ENCODE measurements around the gene LDLRAD3.

- TF ChIP-seq, protein P1, sequence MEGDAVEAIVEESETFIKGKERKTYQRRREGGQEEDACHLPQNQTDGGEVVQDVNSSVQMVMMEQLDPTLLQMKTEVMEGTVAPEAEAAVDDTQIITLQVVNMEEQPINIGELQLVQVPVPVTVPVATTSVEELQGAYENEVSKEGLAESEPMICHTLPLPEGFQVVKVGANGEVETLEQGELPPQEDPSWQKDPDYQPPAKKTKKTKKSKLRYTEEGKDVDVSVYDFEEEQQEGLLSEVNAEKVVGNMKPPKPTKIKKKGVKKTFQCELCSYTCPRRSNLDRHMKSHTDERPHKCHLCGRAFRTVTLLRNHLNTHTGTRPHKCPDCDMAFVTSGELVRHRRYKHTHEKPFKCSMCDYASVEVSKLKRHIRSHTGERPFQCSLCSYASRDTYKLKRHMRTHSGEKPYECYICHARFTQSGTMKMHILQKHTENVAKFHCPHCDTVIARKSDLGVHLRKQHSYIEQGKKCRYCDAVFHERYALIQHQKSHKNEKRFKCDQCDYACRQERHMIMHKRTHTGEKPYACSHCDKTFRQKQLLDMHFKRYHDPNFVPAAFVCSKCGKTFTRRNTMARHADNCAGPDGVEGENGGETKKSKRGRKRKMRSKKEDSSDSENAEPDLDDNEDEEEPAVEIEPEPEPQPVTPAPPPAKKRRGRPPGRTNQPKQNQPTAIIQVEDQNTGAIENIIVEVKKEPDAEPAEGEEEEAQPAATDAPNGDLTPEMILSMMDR (IDR thresholded peaks at IDR 0.05), result no peak
- peak in 1 of 2 donors; percentile 5 for TF ChIP-seq POLR2A (IDR thresholded peaks at IDR 0.05)
These were observed 68.6 kb downstream of the LDLRAD3 start for GRCh38 chr11:36012455-36012854.

Data from adrenal gland (tissue), 5 donors.